GM19438 (cell line): ENCODE measurements around the gene STARD3NL.
"Not testable (repeated sequence)": the region's sequence is repeated elsewhere in the genome, so short reads cannot be mapped to it uniquely, and the experiment has no call there.

ENCODE experiments used
- ATAC-seq: cut with Tn5 transposase; IDR thresholded peaks from one replicate; pipeline ENCODE4 v1.9.1; 2021; ENCODE audit warnings: low read depth; ENCODE audit not compliant: unreplicated experiment

Gene STARD3NL

DNA sequence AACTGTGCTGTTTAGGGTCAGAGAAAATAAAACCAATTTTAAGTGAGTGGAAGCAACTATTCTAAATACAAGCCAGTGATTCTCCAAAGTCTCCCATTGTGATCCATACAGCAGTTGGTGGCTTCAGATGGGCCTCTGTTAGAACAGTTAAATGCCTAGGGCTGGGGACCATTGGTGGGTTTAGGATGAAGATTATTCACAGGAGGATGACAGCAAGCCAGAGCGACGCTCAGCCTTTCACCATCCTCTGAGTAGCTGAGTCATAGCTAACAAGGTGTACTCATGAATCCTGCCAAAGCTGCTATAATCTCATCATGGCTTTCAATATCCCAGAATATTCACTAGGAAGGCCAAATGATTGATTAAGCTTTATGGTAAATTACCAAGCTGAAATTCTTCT is 39.6 kb downstream of the STARD3NL start:
- ATAC-seq, result no peak

DNA sequence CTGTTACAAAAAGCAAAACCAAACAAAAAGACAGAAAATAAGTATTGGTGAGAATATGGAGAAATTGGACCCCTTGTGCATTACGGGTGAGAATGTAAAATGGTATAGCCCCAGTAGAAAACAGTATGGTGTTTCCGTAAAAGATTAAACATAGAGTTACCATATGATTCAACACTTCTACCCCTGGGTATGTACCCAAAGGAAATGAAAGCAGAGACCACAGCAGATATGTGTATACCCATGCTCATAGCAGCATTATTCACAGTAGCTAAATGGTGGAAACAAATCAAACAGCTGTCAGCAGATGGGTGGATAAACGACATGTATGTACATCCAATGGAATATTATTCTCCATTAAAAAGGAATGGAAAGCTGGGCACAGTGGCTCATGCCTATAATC is 42.4 kb downstream of the STARD3NL start:
- peak; percentile 43 for ATAC-seq

DNA sequence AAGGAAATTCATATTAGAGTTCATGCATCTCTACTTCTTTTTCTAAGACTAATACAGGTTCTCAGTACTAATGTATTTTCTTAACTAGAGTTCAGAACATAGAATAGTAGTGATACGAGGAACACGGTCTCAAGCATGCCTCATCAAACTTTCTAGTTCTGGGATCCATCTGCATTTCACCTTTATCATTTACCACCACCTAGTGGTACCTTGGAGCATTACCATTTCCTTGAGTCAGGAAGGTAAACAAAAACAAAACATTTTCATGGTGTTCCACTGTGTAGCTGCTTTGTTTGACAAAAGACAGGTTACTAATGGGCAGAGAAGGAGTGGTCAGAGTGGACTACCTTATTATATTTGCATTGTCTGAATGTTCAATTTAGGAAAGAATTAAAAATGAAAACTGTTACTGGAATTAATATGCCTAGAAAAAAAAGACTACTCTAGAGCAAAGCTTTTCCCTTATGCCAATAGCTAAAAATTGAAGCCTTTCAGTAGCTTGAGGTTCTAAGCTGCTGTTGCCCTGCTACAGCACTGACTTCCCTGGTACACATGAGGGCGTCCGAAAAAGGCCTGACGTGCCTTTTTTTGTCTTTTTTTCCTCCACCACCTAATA is 44.5 kb downstream of the STARD3NL start:
- ATAC-seq, result no peak

DNA sequence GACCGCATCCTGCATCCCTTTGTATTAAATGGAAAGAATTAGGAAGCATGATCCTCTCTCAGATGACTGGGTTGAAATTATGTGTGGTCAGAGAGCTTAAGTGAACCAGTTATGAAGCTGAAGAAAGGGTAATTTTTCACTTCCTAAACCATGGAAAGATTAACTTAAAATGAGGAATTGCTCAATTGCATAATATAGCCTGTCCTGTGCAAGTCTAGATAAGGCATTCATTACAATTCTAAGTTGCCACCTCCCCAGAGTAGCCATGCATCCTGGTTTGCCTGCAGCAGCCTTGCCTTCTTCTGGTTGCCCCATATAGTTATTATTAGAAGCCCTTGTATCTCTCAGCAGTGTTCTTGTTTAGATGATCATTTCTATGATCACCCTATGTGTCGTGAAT is 45.3 kb downstream of the STARD3NL start:
- no peak for ATAC-seq

- no peak for ATAC-seq
Observed at GRCh38 chr7:38224392-38224791, 46.3 kb downstream of the STARD3NL start.

GRCh38 chr7:38229386-38229785 is 51.3 kb downstream of the STARD3NL start:
- no peak for ATAC-seq

DNA sequence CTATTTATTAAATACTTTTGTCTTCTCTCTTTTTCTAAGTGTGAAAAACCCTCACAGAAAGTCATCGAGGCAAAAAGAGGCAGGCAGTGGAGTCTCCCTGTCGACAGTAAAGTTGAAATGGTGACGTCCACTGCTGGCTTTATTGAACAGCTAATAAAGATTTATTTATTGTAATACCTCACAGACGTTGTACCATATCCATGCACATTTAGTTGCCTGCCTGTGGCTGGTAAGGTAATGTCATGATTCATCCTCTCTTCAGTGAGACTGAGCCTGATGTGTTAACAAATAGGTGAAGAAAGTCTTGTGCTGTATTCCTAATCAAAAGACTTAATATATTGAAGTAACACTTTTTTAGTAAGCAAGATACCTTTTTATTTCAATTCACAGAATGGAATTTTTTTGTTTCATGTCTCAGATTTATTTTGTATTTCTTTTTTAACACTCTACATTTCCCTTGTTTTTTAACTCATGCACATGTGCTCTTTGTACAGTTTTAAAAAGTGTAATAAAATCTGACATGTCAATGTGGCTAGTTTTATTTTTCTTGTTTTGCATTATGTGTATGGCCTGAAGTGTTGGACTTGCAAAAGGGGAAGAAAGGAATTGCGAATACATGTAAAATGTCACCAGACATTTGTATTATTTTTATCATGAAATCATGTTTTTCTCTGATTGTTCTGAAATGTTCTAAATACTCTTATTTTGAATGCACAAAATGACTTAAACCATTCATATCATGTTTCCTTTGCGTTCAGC is 52.0 kb downstream of the STARD3NL start:
- ATAC-seq, result no peak

GRCh38 chr7:38232502-38233366 is 54.7 kb downstream of the STARD3NL start:
- ATAC-seq, result no peak

GRCh38 chr7:38234759-38235158 is 56.7 kb downstream of the STARD3NL start:
- not testable (repeated sequence) for ATAC-seq

DNA sequence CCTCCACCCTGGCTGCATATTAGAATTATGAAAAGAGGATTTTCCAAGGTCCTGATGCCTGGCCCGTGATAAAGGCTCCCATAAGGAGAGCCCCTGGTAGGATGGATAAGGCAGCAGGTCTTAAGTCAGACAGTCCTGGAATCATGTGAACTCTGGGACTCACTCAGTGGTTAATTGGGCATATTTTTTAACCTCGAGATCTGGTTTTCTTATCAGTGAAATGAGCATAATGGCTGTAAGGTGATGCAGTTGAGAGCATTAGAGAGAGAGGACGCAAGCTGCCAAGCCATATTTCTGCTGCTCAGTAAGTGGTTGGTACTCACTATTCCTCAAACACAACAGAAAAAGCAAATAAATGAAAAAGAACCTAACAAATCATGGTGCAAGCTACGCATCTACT is 57.6 kb downstream of the STARD3NL start:
- ATAC-seq, result no peak

DNA sequence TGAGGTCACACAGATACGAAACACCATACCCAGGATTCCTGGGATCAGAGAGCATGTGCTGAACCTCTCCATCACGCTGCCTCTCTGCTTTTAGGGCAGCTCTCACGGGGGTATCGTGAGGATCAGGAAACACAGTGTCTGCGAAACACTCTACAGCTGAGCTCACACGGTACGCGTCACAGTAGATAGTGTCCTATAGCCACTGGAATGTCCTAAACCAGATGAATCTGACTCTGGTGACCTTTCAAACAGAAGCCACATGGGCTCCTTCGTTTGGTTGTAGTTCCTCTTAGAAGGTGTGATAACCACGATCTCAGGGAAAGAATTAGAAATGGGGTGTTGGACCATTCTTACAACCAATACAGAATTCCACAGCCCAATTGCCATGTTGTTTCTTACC is 61.1 kb downstream of the STARD3NL start:
- ATAC-seq, result not testable (repeated sequence)

DNA sequence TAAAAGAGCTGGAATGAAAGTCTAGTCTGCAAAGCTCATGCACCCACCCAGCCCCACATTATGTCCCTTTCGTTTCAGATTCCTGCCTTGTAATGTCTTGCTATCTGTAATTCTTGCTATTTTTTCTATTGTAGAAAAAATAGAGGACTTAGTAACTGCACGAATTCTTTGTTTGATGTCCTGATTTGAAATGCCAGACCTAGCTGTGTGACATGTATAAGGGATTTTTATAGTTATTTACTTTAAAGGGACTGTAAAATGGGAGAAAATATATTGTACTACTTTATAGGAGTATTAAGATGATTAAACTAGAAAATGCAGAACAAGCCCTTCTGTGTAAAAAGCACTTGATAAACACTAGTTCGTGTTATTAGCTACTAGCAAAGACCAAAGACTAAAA is 63.0 kb downstream of the STARD3NL start:
- no peak for ATAC-seq

GRCh38 chr7:38242814-38243213 is 64.8 kb downstream of the STARD3NL start:
- no peak for ATAC-seq

DNA sequence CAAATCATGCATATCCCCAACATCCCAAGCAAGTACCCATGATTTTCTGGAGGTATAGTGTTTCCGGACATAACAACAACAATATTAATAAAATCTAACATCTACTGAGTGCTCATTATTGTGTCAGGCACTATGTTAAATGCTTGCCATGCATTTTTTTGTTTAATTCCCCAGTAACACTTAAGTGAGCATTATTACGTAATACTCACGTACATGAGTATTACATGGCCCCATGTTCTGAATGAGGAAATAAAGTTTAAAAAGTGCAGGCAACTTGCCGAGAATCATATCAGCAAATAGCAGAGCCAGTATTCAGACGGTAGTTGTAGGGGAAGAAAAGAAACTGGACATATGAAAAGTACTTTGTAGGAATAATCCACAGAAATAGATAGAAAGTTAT is 65.3 kb downstream of the STARD3NL start:
- not testable (repeated sequence) for ATAC-seq

DNA sequence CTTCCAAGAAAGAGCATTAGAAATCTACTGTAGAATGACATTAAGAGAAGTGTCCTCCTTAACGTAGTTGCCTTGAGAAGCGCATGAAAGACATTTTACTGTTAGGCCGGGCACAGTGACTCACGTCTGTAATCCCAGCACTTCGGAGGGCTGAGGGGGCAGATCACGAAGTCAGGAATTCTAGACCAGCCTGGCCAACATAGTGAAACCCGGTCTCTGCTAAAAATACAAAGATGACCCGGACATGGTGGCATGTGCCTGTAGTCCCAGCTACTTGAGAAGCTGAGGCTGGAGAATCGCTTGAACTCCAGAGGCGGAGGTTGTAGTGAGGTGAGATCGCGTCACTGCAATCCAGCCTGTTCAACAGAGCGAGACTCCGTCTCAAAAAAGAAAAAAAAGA is 66.5 kb downstream of the STARD3NL start:
- ATAC-seq, result no peak

- ATAC-seq, result no peak
Observed at GRCh38 chr7:38245409-38245977, 67.4 kb downstream of the STARD3NL start.

GRCh38 chr7:38248069-38248567 is 70.1 kb downstream of the STARD3NL start:
- ATAC-seq, result no peak

- not testable (repeated sequence) for ATAC-seq
Observed at GRCh38 chr7:38249849-38250248, 71.8 kb downstream of the STARD3NL start.

DNA sequence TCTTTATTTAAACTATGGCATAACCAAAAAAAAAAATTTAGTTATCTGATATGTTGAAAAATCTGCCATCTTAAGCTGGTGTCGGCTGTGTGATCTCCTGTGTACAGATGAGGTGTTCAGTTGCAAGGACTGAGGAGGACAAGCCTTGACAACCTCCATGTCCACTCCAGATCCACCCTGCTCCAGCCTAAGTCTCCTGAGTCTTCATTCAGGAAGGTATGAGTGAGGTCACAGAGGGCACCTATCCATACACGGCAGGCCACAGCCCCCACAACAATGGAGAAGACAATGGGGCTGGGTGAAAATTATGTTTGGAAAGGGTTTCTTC is 79.3 kb downstream of the STARD3NL start:
- ATAC-seq, result no peak

DNA sequence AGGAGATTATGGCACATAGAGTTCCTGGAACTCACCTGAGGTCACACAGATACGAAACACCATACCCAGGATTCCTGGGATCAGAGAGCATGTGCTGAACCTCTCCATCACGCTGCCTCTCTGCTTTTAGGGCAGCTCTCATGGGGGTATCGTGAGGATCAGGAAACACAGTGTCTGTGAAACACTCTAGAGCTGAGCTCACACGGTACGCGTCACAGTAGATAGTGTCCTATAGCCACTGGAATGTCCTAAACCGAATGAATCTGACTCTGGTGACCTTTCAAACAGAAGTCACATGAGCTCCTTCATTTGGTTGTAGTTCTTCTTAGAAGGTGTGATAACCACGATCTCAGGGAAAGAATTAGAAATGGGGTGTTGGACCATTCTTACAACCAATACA is 81.1 kb downstream of the STARD3NL start:
- ATAC-seq, result not testable (repeated sequence)

DNA sequence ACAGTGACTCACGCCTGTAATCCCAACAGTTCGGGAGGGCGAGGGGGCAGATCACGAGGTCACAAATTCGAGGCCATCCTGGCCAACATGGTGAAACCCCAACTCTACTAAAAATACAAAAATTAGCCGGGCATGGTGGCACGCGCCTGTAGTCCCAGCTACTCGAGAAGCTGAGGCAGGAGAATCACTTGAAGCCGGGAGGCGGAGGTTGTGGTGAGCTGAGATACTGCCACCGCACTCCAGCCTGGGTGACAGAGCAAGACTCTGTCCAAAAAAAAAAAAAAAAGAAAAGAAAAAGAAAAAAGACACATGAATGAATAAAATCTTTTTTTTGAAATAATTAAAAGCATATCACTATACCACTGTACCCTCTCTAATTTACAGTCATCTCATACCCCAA is 83.6 kb downstream of the STARD3NL start:
- ATAC-seq, result not testable (repeated sequence)
